BLaER1 (cell line): ENCODE results near the gene AKR1B15.

Experiments used
- H3K27ac ChIP-seq: shearing (Covaris generic); formaldehyde crosslinking; 2 replicates; pipeline ENCODE4 v1.8.1; 2022
- H3K27me3 ChIP-seq: shearing (Covaris generic); formaldehyde crosslinking; 2 replicates; pipeline ENCODE4 v1.8.1; 2022
- H3K36me3 ChIP-seq: shearing (Covaris generic); formaldehyde crosslinking; 2 replicates; pipeline ENCODE4 v1.8.1; 2022
- H3K4me1 ChIP-seq: shearing (Covaris generic); formaldehyde crosslinking; 2 replicates; pipeline ENCODE4 v1.8.1; 2022
- H3K4me2 ChIP-seq: shearing (Covaris generic); formaldehyde crosslinking; 2 replicates; pipeline ENCODE4 v1.8.1; 2022
- H3K4me3 ChIP-seq: shearing (Covaris generic); formaldehyde crosslinking; 2 replicates; pipeline ENCODE4 v1.8.1; 2022
- H3K9ac ChIP-seq: shearing (Covaris generic); formaldehyde crosslinking; 2 replicates; pipeline ENCODE4 v1.8.1; 2022
- H3K9me3 ChIP-seq: shearing (Covaris generic); formaldehyde crosslinking; 2 replicates; pipeline ENCODE4 v1.8.1; 2022
- H4K20me1 ChIP-seq: shearing (Covaris generic); formaldehyde crosslinking; 2 replicates; pipeline ENCODE4 v1.8.1; 2022
- Cebpa-rat ChIP-seq: shearing (Covaris generic); IDR thresholded peaks from 2 replicates; pipeline ENCODE4 v1.8.1; 2022

AKR1B15 gene

GRCh38 chr7:134542195-134542771, 6.6 kb upstream of the AKR1B15 start:
- Histone ChIP-seq H3K9ac (no peak overlapping the region), H3K27me3 (no peaks in the 10 kb centered on the region), H3K9me3 (no peaks in the 10 kb centered on the region), H3K27ac (no peak overlapping the region), H4K20me1 (no peaks in the 10 kb centered on the region), H3K4me1 (peaks cover 6% of the 10 kb centered on the region), H3K4me3 (no peak overlapping the region), H3K4me2 (no peak overlapping the region), H3K36me3 (no peaks in the 10 kb centered on the region)
- TF ChIP-seq Cebpa-rat, result no peak

- H4K20me1 ChIP-seq, result no peaks in the 10 kb centered on the region
- TF ChIP-seq Cebpa-rat, result peak; percentile 25; the same call in 1 of the 2 replicates
- H3K9me3 ChIP-seq, result no peaks in the 10 kb centered on the region
- no peak overlapping the region for H3K9ac ChIP-seq
- no peaks in the 10 kb centered on the region for H3K27me3 ChIP-seq
- no peak overlapping the region for H3K4me2 ChIP-seq
- peaks cover 13% of the 10 kb centered on the region for H3K4me1 ChIP-seq
- no peaks in the 10 kb centered on the region for H3K36me3 ChIP-seq
- no peak overlapping the region for H3K4me3 ChIP-seq
- H3K27ac ChIP-seq, result no peak overlapping the region
Observed at GRCh38 chr7:134545380-134545779, 3.5 kb upstream of the AKR1B15 start.

- Histone ChIP-seq H3K27ac (no peak overlapping the region), H3K4me1 (peaks cover 13% of the 10 kb centered on the region), H3K9ac (no peak overlapping the region), H3K4me3 (no peak overlapping the region), H3K27me3 (no peaks in the 10 kb centered on the region), H3K9me3 (no peaks in the 10 kb centered on the region), H3K36me3 (no peaks in the 10 kb centered on the region), H4K20me1 (no peaks in the 10 kb centered on the region), H3K4me2 (no peak overlapping the region)
- no peak for TF ChIP-seq Cebpa-rat
Observed at GRCh38 chr7:134545918-134546317, 3.0 kb upstream of the AKR1B15 start.

- Histone ChIP-seq H4K20me1 (no peaks in the 10 kb centered on the region), H3K9ac (no peak overlapping the region), H3K4me1 (peaks cover 13% of the 10 kb centered on the region), H3K9me3 (no peaks in the 10 kb centered on the region), H3K4me3 (no peak overlapping the region), H3K27ac (no peak overlapping the region), H3K27me3 (no peaks in the 10 kb centered on the region), H3K4me2 (peak overlapping the region; percentile 14), H3K36me3 (no peaks in the 10 kb centered on the region)
- TF ChIP-seq Cebpa-rat, result no peak
Observed at GRCh38 chr7:134546955-134547354, 2.0 kb upstream of the AKR1B15 start.

GRCh38 chr7:134547397-134548054, 1.4 kb upstream of the AKR1B15 start:
- no peaks in the 10 kb centered on the region for H3K9me3 ChIP-seq
- no peak for TF ChIP-seq Cebpa-rat
- H3K9ac ChIP-seq, result no peak overlapping the region
- H3K4me3 ChIP-seq, result no peak overlapping the region
- H3K27ac ChIP-seq, result no peak overlapping the region
- H3K4me2 ChIP-seq, result peak overlapping the region; percentile 14
- peaks cover 13% of the 10 kb centered on the region for H3K4me1 ChIP-seq
- H3K36me3 ChIP-seq, result no peaks in the 10 kb centered on the region
- H3K27me3 ChIP-seq, result no peaks in the 10 kb centered on the region
- no peaks in the 10 kb centered on the region for H4K20me1 ChIP-seq

GRCh38 chr7:134549366-134549765, 456 bp downstream of the AKR1B15 start:
- Histone ChIP-seq H3K27me3 (no peaks in the 10 kb centered on the region), H3K4me3 (no peak overlapping the region), H3K4me2 (no peak overlapping the region)

GRCh38 chr7:134552105-134552504, 3.2 kb downstream of the AKR1B15 start:
- Histone ChIP-seq H3K4me1 (peaks cover 8% of the 10 kb centered on the region), H3K27me3 (no peaks in the 10 kb centered on the region), H3K4me3 (no peak overlapping the region), H3K9ac (no peak overlapping the region), H3K4me2 (no peak overlapping the region), H3K27ac (no peak overlapping the region), H4K20me1 (no peaks in the 10 kb centered on the region), H3K9me3 (no peaks in the 10 kb centered on the region), H3K36me3 (no peaks in the 10 kb centered on the region)
- TF ChIP-seq Cebpa-rat, result no peak

More at GRCh38 chr7:134549366-134549765, 456 bp downstream of the AKR1B15 start:
- Histone ChIP-seq H3K4me1 (peaks cover 13% of the 10 kb centered on the region), H3K9ac (no peak overlapping the region), H4K20me1 (no peaks in the 10 kb centered on the region), H3K36me3 (no peaks in the 10 kb centered on the region), H3K9me3 (no peaks in the 10 kb centered on the region), H3K27ac (no peak overlapping the region)
- no peak for TF ChIP-seq Cebpa-rat

- H3K27ac ChIP-seq, result no peak overlapping the region
- H3K9ac ChIP-seq, result no peak overlapping the region
- H3K27me3 ChIP-seq, result no peaks in the 10 kb centered on the region
- H4K20me1 ChIP-seq, result no peaks in the 10 kb centered on the region
- no peaks in the 10 kb centered on the region for H3K4me1 ChIP-seq
- H3K4me3 ChIP-seq, result no peak overlapping the region
- no peaks in the 10 kb centered on the region for H3K36me3 ChIP-seq
- no peak overlapping the region for H3K4me2 ChIP-seq
- no peaks in the 10 kb centered on the region for H3K9me3 ChIP-seq
- TF ChIP-seq Cebpa-rat, result no peak
Observed at GRCh38 chr7:134553976-134554375, 5.1 kb downstream of the AKR1B15 start.

GRCh38 chr7:134554417-134554966, 5.6 kb downstream of the AKR1B15 start:
- Histone ChIP-seq H3K36me3 (no peaks in the 10 kb centered on the region), H4K20me1 (no peaks in the 10 kb centered on the region), H3K27ac (no peak overlapping the region), H3K27me3 (no peaks in the 10 kb centered on the region), H3K4me1 (no peaks in the 10 kb centered on the region), H3K9me3 (no peaks in the 10 kb centered on the region), H3K4me3 (no peak overlapping the region), H3K9ac (no peak overlapping the region), H3K4me2 (no peak overlapping the region)
- no peak for TF ChIP-seq Cebpa-rat

GRCh38 chr7:134557391-134557790, 8.5 kb downstream of the AKR1B15 start:
- peaks cover 13% of the 10 kb centered on the region for H3K4me1 ChIP-seq
- H3K9ac ChIP-seq, result no peak overlapping the region
- H4K20me1 ChIP-seq, result no peaks in the 10 kb centered on the region
- H3K36me3 ChIP-seq, result no peaks in the 10 kb centered on the region
- no peaks in the 10 kb centered on the region for H3K27me3 ChIP-seq
- TF ChIP-seq Cebpa-rat, result no peak
- H3K27ac ChIP-seq, result no peak overlapping the region
- H3K4me2 ChIP-seq, result no peak overlapping the region
- H3K4me3 ChIP-seq, result no peak overlapping the region
- peaks cover 11% of the 10 kb centered on the region for H3K9me3 ChIP-seq
